GM18511 (cell line): ENCODE measurements around the gene KNDC1.
"Not testable (repeated sequence)": the region's sequence is repeated elsewhere in the genome, so short reads cannot be mapped to it uniquely, and the experiment has no call there.

Experiments used
- ATAC-seq: cut with Tn5 transposase; IDR thresholded peaks from one replicate; pipeline ENCODE4 v1.9.1; 2021; ENCODE audit warnings: mild to moderate bottlenecking, moderate library complexity; ENCODE audit not compliant: unreplicated experiment

Gene KNDC1

GRCh38 chr10:133161486-133162109 is 1.6 kb downstream of the KNDC1 start:
- ATAC-seq: no peak

GRCh38 chr10:133162178-133162909 is 2.3 kb downstream of the KNDC1 start:
- ATAC-seq: no peak

GRCh38 chr10:133162910-133163856 is 3.2 kb downstream of the KNDC1 start:
- ATAC-seq: no peak

GRCh38 chr10:133163889-133164815 is 4.1 kb downstream of the KNDC1 start:
- no peak for ATAC-seq

GRCh38 chr10:133164816-133165555 is 5.0 kb downstream of the KNDC1 start:
- no peak for ATAC-seq

- ATAC-seq: no peak
Observed at GRCh38 chr10:133165556-133166503, 5.8 kb downstream of the KNDC1 start.

GRCh38 chr10:133166504-133166827 is 6.4 kb downstream of the KNDC1 start:
- no peak for ATAC-seq

- no peak for ATAC-seq
Observed at GRCh38 chr10:133166828-133167692, 7.0 kb downstream of the KNDC1 start.

GRCh38 chr10:133167693-133168616 is 7.9 kb downstream of the KNDC1 start:
- ATAC-seq: no peak

- no peak for ATAC-seq
Observed at GRCh38 chr10:133168617-133169031, 8.6 kb downstream of the KNDC1 start.

GRCh38 chr10:133169173-133169947 is 9.3 kb downstream of the KNDC1 start:
- ATAC-seq: no peak

- no peak for ATAC-seq
Observed at GRCh38 chr10:133170092-133170491, 10.1 kb downstream of the KNDC1 start.

- ATAC-seq: no peak
Observed at GRCh38 chr10:133173860-133174640, 14.0 kb downstream of the KNDC1 start.

- no peak for ATAC-seq
Observed at GRCh38 chr10:133174689-133175263, 14.8 kb downstream of the KNDC1 start.

- ATAC-seq: not testable (repeated sequence)
Observed at GRCh38 chr10:133175624-133176023, 15.6 kb downstream of the KNDC1 start.
